ENCODE measurements around the gene HSPG2.
"Not testable (repeated sequence)": the region's sequence is repeated elsewhere in the genome, so short reads cannot be mapped to it uniquely, and the experiment has no call there.

HSPG2 gene

GRCh38 chr1:21942959-21943640 is 6.0 kb upstream of the HSPG2 start:
- H3K14ac ChIP-seq (ENCODE audit: low read length); H4K12ac ChIP-seq (ENCODE audit: low read depth, low read length); H3K4me2 ChIP-seq (ENCODE audit: low read length); H3K9me3 ChIP-seq (ENCODE audit: insufficient read depth, low read depth, low read length); H3K9ac ChIP-seq (ENCODE audit: low read length); H2BK12ac ChIP-seq (ENCODE audit: low read length); H3K27me3 ChIP-seq (ENCODE audit: insufficient read depth, low read length); H3K36me3 ChIP-seq (ENCODE audit: control insufficient read depth in 1 of 2, insufficient read depth in 2 of 2, low read length in 2 of 2); H4K8ac ChIP-seq (ENCODE audit: low read depth, low read length); H2AFZ ChIP-seq (ENCODE audit: insufficient read depth, low read length, poor library complexity); H3K27ac ChIP-seq (ENCODE audit: low read depth, low read length); H3K79me2 ChIP-seq (ENCODE audit: control insufficient read depth, insufficient read depth, low read length, poor library complexity); H3K4ac ChIP-seq (ENCODE audit: low read depth, low read length); H3K4me3 ChIP-seq (ENCODE audit: low read depth, low read length); H4K91ac ChIP-seq (ENCODE audit: low read depth, low read length); H2BK5ac ChIP-seq (ENCODE audit: low read depth, low read length, poor library complexity); H3K18ac ChIP-seq (ENCODE audit: low read length); H2AK5ac ChIP-seq (ENCODE audit: low read length); H3K23ac ChIP-seq (ENCODE audit: low read length): not testable (repeated sequence)
- DNase-seq: peak; percentile 84 to 87
- WGBS (ENCODE audit: extremely low coverage, insufficient coverage, insufficient read length): no CpG with 5 or more reads among the region's 19 CpGs
- H3K79me1 ChIP-seq (ENCODE audit: low read length): peaks cover 13% of the 10 kb centered on the region
- H2BK120ac ChIP-seq (ENCODE audit: insufficient read depth, low read length, poor library complexity): peak overlapping the region; percentile 34
- H3K4me1 ChIP-seq (ENCODE audit: control insufficient read depth in 1 of 2, insufficient read depth in 2 of 2, low read length in 2 of 2): peaks cover 17 to 31% of the 10 kb centered on the region in 2 experiments

GRCh38 chr1:21942464-21942863 is 5.4 kb upstream of the HSPG2 start:
- no peak overlapping the region for H4K12ac ChIP-seq (ENCODE audit: low read depth, low read length)
- H3K4me2 ChIP-seq (ENCODE audit: low read length): no peak overlapping the region
- H3K23ac ChIP-seq (ENCODE audit: low read length): no peak overlapping the region
- peak overlapping the region; percentile 40 for H2BK12ac ChIP-seq (ENCODE audit: low read length)
- peak overlapping the region; percentile 23 for H2BK120ac ChIP-seq (ENCODE audit: insufficient read depth, low read length, poor library complexity)
- no peak overlapping the region for H3K4ac ChIP-seq (ENCODE audit: low read depth, low read length)
- peaks cover 22 to 35% of the 10 kb centered on the region in 2 experiments for H3K4me1 ChIP-seq (ENCODE audit: control insufficient read depth in 1 of 2, insufficient read depth in 2 of 2, low read length in 2 of 2)
- H3K4me3 ChIP-seq (ENCODE audit: low read depth, low read length): no peak overlapping the region
- H3K9ac ChIP-seq (ENCODE audit: low read length): no peak overlapping the region
- H3K9me3 ChIP-seq (ENCODE audit: insufficient read depth, low read depth, low read length): no peaks in the 10 kb centered on the region
- no CpG with 5 or more reads among the region's 10 CpGs for WGBS (ENCODE audit: extremely low coverage, insufficient coverage, insufficient read length)
- no peak overlapping the region for H2AFZ ChIP-seq (ENCODE audit: insufficient read depth, low read length, poor library complexity)
- DNase-seq: no peak
- no peaks in the 10 kb centered on the region for H3K36me3 ChIP-seq (ENCODE audit: control insufficient read depth in 1 of 2, insufficient read depth in 2 of 2, low read length in 2 of 2)
- peaks cover 5% of the 10 kb centered on the region for H3K79me2 ChIP-seq (ENCODE audit: control insufficient read depth, insufficient read depth, low read length, poor library complexity)
- H2AK5ac ChIP-seq (ENCODE audit: low read length): no peak overlapping the region
- no peak overlapping the region for H3K14ac ChIP-seq (ENCODE audit: low read length)
- H2BK5ac ChIP-seq (ENCODE audit: low read depth, low read length, poor library complexity): no peak overlapping the region
- no peaks in the 10 kb centered on the region for H3K27me3 ChIP-seq (ENCODE audit: insufficient read depth, low read length)
- no peak overlapping the region for H4K8ac ChIP-seq (ENCODE audit: low read depth, low read length)
- no peak overlapping the region for H3K27ac ChIP-seq (ENCODE audit: low read depth, low read length)
- peaks cover 17% of the 10 kb centered on the region for H3K79me1 ChIP-seq (ENCODE audit: low read length)
- no peak overlapping the region for H3K18ac ChIP-seq (ENCODE audit: low read length)
- H4K91ac ChIP-seq (ENCODE audit: low read depth, low read length): no peak overlapping the region

- Histone ChIP-seq H4K8ac (ENCODE audit: low read depth, low read length) (no peak overlapping the region), H4K91ac (ENCODE audit: low read depth, low read length) (no peak overlapping the region), H2AFZ (ENCODE audit: insufficient read depth, low read length, poor library complexity) (no peak overlapping the region), H2AK5ac (ENCODE audit: low read length) (no peak overlapping the region), H3K4me2 (ENCODE audit: low read length) (no peak overlapping the region), H3K4ac (ENCODE audit: low read depth, low read length) (no peak overlapping the region), H3K4me1 (ENCODE audit: control insufficient read depth in 1 of 2, insufficient read depth in 2 of 2, low read length in 2 of 2) (peaks cover 23 to 36% of the 10 kb centered on the region in 2 experiments), H3K27ac (ENCODE audit: low read depth, low read length) (no peak overlapping the region), H3K18ac (ENCODE audit: low read length) (no peak overlapping the region), H3K14ac (ENCODE audit: low read length) (no peak overlapping the region), H3K36me3 (ENCODE audit: control insufficient read depth in 1 of 2, insufficient read depth in 2 of 2, low read length in 2 of 2) (no peaks in the 10 kb centered on the region), H3K79me1 (ENCODE audit: low read length) (peaks cover 23% of the 10 kb centered on the region), H2BK12ac (ENCODE audit: low read length) (peak overlapping the region; percentile 12), H3K23ac (ENCODE audit: low read length) (no peak overlapping the region), H3K4me3 (ENCODE audit: low read depth, low read length) (no peak overlapping the region), H3K9ac (ENCODE audit: low read length) (no peak overlapping the region), H3K9me3 (ENCODE audit: insufficient read depth, low read depth, low read length) (no peaks in the 10 kb centered on the region), H3K79me2 (ENCODE audit: control insufficient read depth, insufficient read depth, low read length, poor library complexity) (peaks cover 11% of the 10 kb centered on the region), H3K27me3 (ENCODE audit: insufficient read depth, low read length) (no peaks in the 10 kb centered on the region), H2BK5ac (ENCODE audit: low read depth, low read length, poor library complexity) (no peak overlapping the region), H2BK120ac (ENCODE audit: insufficient read depth, low read length, poor library complexity) (no peak overlapping the region), H4K12ac (ENCODE audit: low read depth, low read length) (no peak overlapping the region)
- DNase-seq: no peak
- no CpG with 5 or more reads among the region's 5 CpGs for WGBS (ENCODE audit: extremely low coverage, insufficient coverage, insufficient read length)
These were observed 4.3 kb upstream of the HSPG2 start for GRCh38 chr1:21941370-21941769.

GRCh38 chr1:21940492-21940891 is 3.4 kb upstream of the HSPG2 start:
- no CpG with 5 or more reads among the region's 2 CpGs for WGBS (ENCODE audit: extremely low coverage, insufficient coverage, insufficient read length)
- Histone ChIP-seq H3K4me1 (ENCODE audit: control insufficient read depth in 1 of 2, insufficient read depth in 2 of 2, low read length in 2 of 2) (peaks cover 28 to 43% of the 10 kb centered on the region in 2 experiments), H3K9ac (ENCODE audit: low read length) (no peak overlapping the region), H3K23ac (ENCODE audit: low read length) (no peak overlapping the region), H3K27me3 (ENCODE audit: insufficient read depth, low read length) (no peaks in the 10 kb centered on the region), H2BK5ac (ENCODE audit: low read depth, low read length, poor library complexity) (no peak overlapping the region), H4K91ac (ENCODE audit: low read depth, low read length) (no peak overlapping the region), H2AK5ac (ENCODE audit: low read length) (no peak overlapping the region), H3K79me1 (ENCODE audit: low read length) (peaks cover 30% of the 10 kb centered on the region), H2BK12ac (ENCODE audit: low read length) (no peak overlapping the region), H4K8ac (ENCODE audit: low read depth, low read length) (no peak overlapping the region), H3K36me3 (ENCODE audit: control insufficient read depth in 1 of 2, insufficient read depth in 2 of 2, low read length in 2 of 2) (no peaks in the 10 kb centered on the region), H3K4me2 (ENCODE audit: low read length) (no peak overlapping the region), H3K27ac (ENCODE audit: low read depth, low read length) (no peak overlapping the region), H3K9me3 (ENCODE audit: insufficient read depth, low read depth, low read length) (no peaks in the 10 kb centered on the region), H3K18ac (ENCODE audit: low read length) (no peak overlapping the region), H3K4ac (ENCODE audit: low read depth, low read length) (no peak overlapping the region), H3K14ac (ENCODE audit: low read length) (no peak overlapping the region), H3K4me3 (ENCODE audit: low read depth, low read length) (no peak overlapping the region), H2BK120ac (ENCODE audit: insufficient read depth, low read length, poor library complexity) (no peak overlapping the region), H3K79me2 (ENCODE audit: control insufficient read depth, insufficient read depth, low read length, poor library complexity) (peaks cover 20% of the 10 kb centered on the region), H2AFZ (ENCODE audit: insufficient read depth, low read length, poor library complexity) (no peak overlapping the region), H4K12ac (ENCODE audit: low read depth, low read length) (no peak overlapping the region)
- no peak for DNase-seq

All from trophoblast cell (in vitro differentiated cells and primary cell).